GM18519 (cell line): Measurements from ENCODE around the gene NOA1.
"Not testable (repeated sequence)": the region's sequence is repeated elsewhere in the genome, so short reads cannot be mapped to it uniquely, and the experiment has no call there.

Experiments
- ATAC-seq: cut with Tn5 transposase; IDR thresholded peaks from one replicate; pipeline ENCODE4 v1.9.1; 2021; ENCODE audit warnings: mild to moderate bottlenecking, moderate library complexity; ENCODE audit not compliant: unreplicated experiment, low FRiP score

Gene NOA1

GRCh38 chr4:56959100-56959499 is 18.3 kb downstream of the NOA1 start:
- ATAC-seq, result no peak

DNA sequence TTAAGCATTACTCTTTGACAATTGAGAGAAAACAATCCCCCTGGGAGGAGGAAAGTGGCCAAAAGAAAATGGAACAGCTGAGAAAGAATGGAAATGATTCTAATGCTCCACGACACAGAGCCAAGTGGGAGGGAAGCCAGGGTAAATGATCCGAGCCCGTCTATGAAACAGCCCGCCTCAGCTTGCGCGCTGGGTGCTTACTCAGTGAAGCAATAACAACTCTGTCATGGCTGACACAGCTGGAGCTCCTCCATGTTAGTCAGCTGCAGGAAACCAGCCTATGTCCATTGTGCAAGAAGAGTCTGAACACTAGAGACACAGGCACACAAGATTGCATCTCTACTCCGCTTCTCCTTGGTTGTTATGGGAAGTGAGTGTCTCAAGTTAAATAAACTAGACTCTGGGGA is 19.3 kb downstream of the NOA1 start:
- no peak for ATAC-seq

GRCh38 chr4:56953680-56954520 is 23.5 kb downstream of the NOA1 start:
- ATAC-seq, result no peak

DNA sequence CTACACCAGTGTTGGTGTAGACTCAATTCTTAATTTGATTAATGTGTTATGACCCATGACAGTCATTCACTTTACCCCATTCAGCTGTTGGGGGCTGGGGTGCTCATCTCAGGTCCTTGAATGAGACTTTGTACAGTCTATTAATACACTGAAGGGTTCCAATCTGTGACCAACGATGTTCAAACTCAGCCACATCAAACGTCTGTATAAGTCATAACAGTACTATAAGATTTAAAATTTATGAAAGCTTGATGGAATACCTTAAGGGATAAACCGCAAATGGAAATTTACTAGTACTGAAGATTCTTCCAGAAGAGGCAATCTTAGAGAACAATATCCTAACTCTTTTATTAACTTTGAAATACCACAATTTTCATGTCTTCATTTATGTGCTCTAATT is 36.0 kb downstream of the NOA1 start:
- no peak for ATAC-seq

- ATAC-seq, result no peak
Measured at GRCh38 chr4:56940971-56941370, 36.4 kb downstream of the NOA1 start.

DNA sequence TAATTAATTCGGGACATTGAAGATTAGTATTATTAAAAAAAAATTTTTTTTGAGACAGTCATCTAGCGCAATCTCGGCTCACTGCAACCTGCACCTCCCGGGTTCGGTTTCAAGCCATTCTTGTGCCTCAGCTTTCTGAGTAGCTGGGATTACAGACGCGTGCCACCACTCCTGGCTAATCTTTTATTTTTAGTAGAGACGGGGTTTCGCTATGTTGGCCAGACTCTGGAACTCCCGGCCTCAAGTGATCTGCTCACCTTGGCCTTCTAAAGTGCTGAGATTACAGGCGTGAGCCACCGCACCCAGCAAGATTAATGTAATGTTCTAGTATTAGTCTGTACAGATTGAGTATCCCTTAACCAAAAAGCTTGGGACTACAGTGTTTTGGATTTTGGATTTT is 37.0 kb downstream of the NOA1 start:
- ATAC-seq, result no peak

- ATAC-seq, result not testable (repeated sequence)
Measured at GRCh38 chr4:56939826-56940225, 37.6 kb downstream of the NOA1 start.

DNA sequence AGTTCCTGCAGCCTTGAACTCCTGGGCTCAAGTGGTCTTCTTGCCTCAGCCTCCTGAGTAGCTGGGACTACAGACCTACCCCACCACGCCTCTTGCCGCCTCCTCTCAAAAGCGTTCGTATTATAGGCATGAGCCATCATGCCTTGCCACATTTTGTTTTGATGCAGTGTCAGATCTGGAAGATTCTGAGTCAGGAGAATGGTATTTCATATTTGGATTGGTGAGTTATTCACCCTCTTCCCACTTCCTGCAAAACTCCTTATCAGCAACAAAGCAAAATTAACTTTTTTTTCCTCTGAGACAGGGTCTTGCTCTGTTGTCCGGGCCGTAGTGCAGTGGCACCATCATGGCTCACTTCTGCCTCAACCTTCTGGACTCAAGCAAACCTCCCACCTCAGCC is 40.1 kb downstream of the NOA1 start:
- ATAC-seq, result no peak

DNA sequence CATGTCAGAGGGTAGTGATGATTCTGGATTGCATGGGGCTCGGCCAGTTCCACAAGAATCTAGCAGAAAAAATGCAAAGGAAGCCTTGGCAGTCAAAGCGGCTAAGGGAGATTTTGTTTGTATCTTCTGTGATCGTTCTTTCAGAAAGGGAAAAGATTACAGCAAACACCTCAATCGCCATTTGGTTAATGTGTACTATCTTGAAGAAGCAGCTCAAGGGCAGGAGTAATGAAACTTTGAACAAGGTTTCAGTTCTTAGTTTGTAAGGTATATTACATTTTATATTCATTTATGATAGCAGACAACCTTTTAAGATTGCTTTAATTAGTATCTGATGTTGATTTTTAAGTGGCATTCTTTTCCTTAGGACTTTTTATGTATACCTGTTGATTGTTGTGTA is 45.5 kb downstream of the NOA1 start:
- ATAC-seq, result no peak

DNA sequence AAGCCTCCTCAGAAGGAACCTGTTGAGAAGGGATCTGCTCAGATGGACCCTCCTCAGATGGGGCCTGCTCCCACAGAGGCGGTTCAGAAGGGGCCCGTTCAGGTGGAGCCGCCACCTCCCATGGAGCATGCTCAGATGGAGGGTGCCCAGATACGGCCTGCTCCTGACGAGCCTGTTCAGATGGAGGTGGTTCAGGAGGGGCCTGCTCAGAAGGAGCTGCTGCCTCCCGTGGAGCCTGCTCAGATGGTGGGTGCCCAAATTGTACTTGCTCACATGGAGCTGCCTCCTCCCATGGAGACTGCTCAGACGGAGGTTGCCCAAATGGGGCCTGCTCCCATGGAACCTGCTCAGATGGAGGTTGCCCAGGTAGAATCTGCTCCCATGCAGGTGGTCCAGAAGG is 46.8 kb downstream of the NOA1 start:
- ATAC-seq, result no peak

DNA sequence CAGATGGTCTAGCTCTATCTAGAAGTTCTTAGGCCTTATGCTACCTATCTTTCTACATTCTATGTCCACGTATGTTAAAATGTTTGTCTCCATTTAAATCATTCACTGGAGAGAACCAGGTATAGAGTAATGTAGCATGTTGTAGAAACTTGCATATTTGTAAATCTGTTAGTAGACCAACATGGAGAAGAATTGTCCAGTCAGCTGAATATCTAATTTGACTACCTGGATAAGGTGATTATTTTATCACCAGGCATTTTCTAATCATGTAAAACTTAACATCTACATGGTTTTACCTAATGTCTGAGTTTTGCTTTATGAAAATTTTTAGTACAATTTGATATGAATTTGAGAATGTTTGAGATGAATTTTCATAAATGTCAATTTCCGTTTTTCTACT is 50.2 kb downstream of the NOA1 start:
- no peak for ATAC-seq

GRCh38 chr4:56914977-56915376 is 62.4 kb downstream of the NOA1 start:
- not testable (repeated sequence) for ATAC-seq

DNA sequence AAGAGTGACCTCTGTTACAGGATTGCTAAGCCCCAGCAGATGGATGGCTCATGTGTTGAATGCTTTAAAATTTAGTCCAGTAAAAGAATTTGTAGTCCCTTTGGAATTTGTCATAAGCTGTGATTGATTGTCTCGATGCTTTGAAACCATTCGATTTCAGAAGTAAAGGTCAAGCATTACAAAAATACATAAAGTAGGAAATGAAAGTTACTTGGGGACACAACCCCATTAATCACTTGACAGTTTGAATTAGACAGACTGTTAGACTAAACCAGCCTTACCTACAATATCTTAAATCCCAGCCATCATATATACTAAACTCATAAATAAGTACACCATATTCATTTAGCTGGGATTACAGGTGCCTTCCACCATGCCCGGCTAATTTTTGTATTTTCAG is 63.1 kb downstream of the NOA1 start:
- ATAC-seq, result no peak
